B cell (primary cell): ENCODE results near the gene ANGPT4.

Experiments used
- EZH2 ChIP-seq: IDR thresholded peaks from 2 replicates; pipeline ENCODE4 v1.6.1; 2012; ENCODE audit warnings: borderline replicate concordance, low read depth, mild to moderate bottlenecking, moderate library complexity, low read length; ENCODE audit not compliant: insufficient read depth, poor library complexity, severe bottlenecking
- TF ChIP-seq, protein P1 (sequence below): fragments of 200-600 bp; IDR thresholded peaks from one replicate; pipeline ENCODE4 v1.8.0; 2022; ENCODE audit warnings: antibody characterized with exemption, mild to moderate bottlenecking

DNA sequence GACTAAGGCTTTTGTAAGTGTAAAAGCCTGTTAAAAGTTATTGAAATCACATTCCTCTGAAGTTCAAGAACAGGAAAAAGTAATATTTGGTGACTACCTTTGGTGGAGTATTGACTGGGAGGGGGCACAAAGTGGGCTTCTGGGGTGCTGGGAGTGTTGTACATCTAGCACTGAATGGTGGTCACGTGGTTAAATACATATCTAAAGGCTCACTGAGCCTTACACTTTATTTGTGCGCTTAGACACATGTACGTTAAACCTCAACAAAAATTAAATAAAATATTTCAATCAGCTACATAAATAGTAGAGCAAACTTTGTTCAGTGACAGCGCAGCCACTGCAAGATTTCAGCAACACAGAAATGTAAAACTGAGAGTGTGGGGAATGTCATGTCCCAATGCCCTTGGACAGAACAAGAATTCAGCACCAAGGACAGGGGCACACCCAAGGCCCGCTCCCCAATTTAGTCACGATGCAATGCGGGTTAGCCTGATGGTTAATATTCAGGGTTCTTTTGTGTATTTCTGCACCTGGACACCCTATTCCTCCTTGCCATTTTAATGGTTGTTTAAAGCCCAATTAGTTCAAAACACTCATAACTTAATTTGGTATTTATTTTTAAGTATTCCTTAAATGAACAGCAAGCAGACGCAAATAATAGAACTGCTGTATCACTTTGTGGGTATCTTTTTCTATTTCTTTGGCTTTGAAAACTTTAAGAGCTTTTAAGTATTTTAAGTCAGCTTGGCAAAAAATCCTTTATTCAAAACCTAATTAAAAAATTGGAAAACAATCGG, 37.4 kb downstream of the ANGPT4 start:
- TF ChIP-seq EZH2: no peak
- TF ChIP-seq, protein P1, sequence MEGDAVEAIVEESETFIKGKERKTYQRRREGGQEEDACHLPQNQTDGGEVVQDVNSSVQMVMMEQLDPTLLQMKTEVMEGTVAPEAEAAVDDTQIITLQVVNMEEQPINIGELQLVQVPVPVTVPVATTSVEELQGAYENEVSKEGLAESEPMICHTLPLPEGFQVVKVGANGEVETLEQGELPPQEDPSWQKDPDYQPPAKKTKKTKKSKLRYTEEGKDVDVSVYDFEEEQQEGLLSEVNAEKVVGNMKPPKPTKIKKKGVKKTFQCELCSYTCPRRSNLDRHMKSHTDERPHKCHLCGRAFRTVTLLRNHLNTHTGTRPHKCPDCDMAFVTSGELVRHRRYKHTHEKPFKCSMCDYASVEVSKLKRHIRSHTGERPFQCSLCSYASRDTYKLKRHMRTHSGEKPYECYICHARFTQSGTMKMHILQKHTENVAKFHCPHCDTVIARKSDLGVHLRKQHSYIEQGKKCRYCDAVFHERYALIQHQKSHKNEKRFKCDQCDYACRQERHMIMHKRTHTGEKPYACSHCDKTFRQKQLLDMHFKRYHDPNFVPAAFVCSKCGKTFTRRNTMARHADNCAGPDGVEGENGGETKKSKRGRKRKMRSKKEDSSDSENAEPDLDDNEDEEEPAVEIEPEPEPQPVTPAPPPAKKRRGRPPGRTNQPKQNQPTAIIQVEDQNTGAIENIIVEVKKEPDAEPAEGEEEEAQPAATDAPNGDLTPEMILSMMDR: no peak
